Activated CD4-positive, alpha-beta T cell treated with anti-CD3 and anti-CD28 coated beads, Interleukin-2, amount 50 U/mL, for 24 hours (primary cell): ENCODE results near the gene SLC38A10.
A peak's percentile ranks its signal among the peaks of the same experiment; 100 is the strongest.

Experiments
- DNase-seq, 2 donors: peaks; one replicate each; pipeline ENCODE4 v3.0.0-alpha.2; 2020; ENCODE audit warnings: low read depth in 1 of 2, low spot score in 1 of 2

The SLC38A10 gene

GRCh38 chr17:81331527-81332043, 36.5 kb upstream of the SLC38A10 start:
- no peak for DNase-seq

- no peak for DNase-seq
These were observed 35.8 kb upstream of the SLC38A10 start for GRCh38 chr17:81330884-81331245.

- DNase-seq = no peak
These were observed 35.1 kb upstream of the SLC38A10 start for GRCh38 chr17:81329927-81330883.

- DNase-seq = no peak
These were observed 34.1 kb upstream of the SLC38A10 start for GRCh38 chr17:81328978-81329926.

- DNase-seq = no peak
These were observed 33.4 kb upstream of the SLC38A10 start for GRCh38 chr17:81328489-81328888.

GRCh38 chr17:81325714-81326358, 30.7 kb upstream of the SLC38A10 start:
- no peak for DNase-seq

- no peak for DNase-seq
These were observed 30.0 kb upstream of the SLC38A10 start for GRCh38 chr17:81324851-81325713.

- no peak for DNase-seq
These were observed 29.2 kb upstream of the SLC38A10 start for GRCh38 chr17:81324177-81324850.

GRCh38 chr17:81323411-81323868, 28.3 kb upstream of the SLC38A10 start:
- DNase-seq = no peak

GRCh38 chr17:81323083-81323369, 27.9 kb upstream of the SLC38A10 start:
- no peak for DNase-seq

- peak in 1 of 2 donors; percentile 17 for DNase-seq
These were observed 27.4 kb upstream of the SLC38A10 start for GRCh38 chr17:81322271-81323082.

- DNase-seq = no peak
These were observed 23.0 kb upstream of the SLC38A10 start for GRCh38 chr17:81317961-81318605.

GRCh38 chr17:81317530-81317821, 22.4 kb upstream of the SLC38A10 start:
- DNase-seq = no peak

- DNase-seq = no peak
These were observed 20.8 kb upstream of the SLC38A10 start for GRCh38 chr17:81315885-81316391.

GRCh38 chr17:81315129-81315884, 20.2 kb upstream of the SLC38A10 start:
- no peak for DNase-seq

GRCh38 chr17:81314398-81315081, 19.4 kb upstream of the SLC38A10 start:
- no peak for DNase-seq

GRCh38 chr17:81313776-81314397, 18.8 kb upstream of the SLC38A10 start:
- no peak for DNase-seq
